ENCODE data around the gene POLR2M. TPM values are rescaled to one million over a fixed set of nuclear protein-coding genes. Genes with fewer than 3 reads are reported as not detected.

The POLR2M gene
- total and polyA plus RNA-seq, 2 experiments from 2014 or later = 19.6 to 46.3 TPM

GRCh38 chr15:57665939-57666338 is 40.6 kb upstream of the POLR2M start (continued):
- no peak for TF ChIP-seq CTCF (conservative IDR thresholded peaks at IDR 0.05; ENCODE audit: low read depth in 2 of 2)
- TF ChIP-seq POLR2AphosphoS5 (IDR thresholded peaks at IDR 0.05; ENCODE audit: low read depth) = no peak
- TF ChIP-seq, protein P1, sequence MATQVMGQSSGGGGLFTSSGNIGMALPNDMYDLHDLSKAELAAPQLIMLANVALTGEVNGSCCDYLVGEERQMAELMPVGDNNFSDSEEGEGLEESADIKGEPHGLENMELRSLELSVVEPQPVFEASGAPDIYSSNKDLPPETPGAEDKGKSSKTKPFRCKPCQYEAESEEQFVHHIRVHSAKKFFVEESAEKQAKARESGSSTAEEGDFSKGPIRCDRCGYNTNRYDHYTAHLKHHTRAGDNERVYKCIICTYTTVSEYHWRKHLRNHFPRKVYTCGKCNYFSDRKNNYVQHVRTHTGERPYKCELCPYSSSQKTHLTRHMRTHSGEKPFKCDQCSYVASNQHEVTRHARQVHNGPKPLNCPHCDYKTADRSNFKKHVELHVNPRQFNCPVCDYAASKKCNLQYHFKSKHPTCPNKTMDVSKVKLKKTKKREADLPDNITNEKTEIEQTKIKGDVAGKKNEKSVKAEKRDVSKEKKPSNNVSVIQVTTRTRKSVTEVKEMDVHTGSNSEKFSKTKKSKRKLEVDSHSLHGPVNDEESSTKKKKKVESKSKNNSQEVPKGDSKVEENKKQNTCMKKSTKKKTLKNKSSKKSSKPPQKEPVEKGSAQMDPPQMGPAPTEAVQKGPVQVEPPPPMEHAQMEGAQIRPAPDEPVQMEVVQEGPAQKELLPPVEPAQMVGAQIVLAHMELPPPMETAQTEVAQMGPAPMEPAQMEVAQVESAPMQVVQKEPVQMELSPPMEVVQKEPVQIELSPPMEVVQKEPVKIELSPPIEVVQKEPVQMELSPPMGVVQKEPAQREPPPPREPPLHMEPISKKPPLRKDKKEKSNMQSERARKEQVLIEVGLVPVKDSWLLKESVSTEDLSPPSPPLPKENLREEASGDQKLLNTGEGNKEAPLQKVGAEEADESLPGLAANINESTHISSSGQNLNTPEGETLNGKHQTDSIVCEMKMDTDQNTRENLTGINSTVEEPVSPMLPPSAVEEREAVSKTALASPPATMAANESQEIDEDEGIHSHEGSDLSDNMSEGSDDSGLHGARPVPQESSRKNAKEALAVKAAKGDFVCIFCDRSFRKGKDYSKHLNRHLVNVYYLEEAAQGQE (IDR thresholded peaks at IDR 0.05; ENCODE audit: unreplicated experiment) = no peak
- no peak for TF ChIP-seq CREB1 (CRISPR knock-in tag; IDR thresholded peaks at IDR 0.05; ENCODE audit: low read depth)
- TF ChIP-seq ZNF114 (CRISPR knock-in tag; IDR thresholded peaks at IDR 0.05) = no peak

- Histone ChIP-seq H3K36me3 (ENCODE audit: insufficient read depth) (no peaks in the 10 kb centered on the region), H3K27me3 (ENCODE audit: insufficient read depth) (no peaks in the 10 kb centered on the region), H3K4me2 (no peak overlapping the region), H3F3A (replicated peaks; ENCODE audit: low read depth) (no peaks in the 10 kb centered on the region), H3K79me2 (replicated peaks; ENCODE audit: insufficient read depth) (no peaks in the 10 kb centered on the region), H2AFZ (no peak overlapping the region), H3K9me2 (ENCODE audit: insufficient read depth) (no peaks in the 10 kb centered on the region), H3K4me1 (ENCODE audit: insufficient read depth) (no peaks in the 10 kb centered on the region), H4K20me1 (replicated peaks; ENCODE audit: insufficient read depth) (no peaks in the 10 kb centered on the region), H3K27ac (ENCODE audit: low read depth) (no peak overlapping the region), H3K4me3 (no peak overlapping the region)
- ATAC-seq (peak; percentile 41; the same call in 2 of the 3 replicates), DNase-seq (ENCODE audit: low spot score) (peak; percentile 38)
- H3K27me3 Mint-ChIP-seq (ENCODE audit: insufficient read depth, low read depth, poor library complexity) = peaks cover 2% of the 10 kb centered on the region
- H3K4me1 Mint-ChIP-seq = no peaks in the 10 kb centered on the region
- TF ChIP-seq CTCF (conservative IDR thresholded peaks at IDR 0.05; ENCODE audit: low read depth in 2 of 2) = peak; percentile 37 to 60
- no peak for TF ChIP-seq EZH2phosphoT487 (IDR thresholded peaks at IDR 0.05; ENCODE audit: unreplicated experiment)
- no peak for TF ChIP-seq POLR2AphosphoS5 (IDR thresholded peaks at IDR 0.05; ENCODE audit: low read depth)
- no peak for TF ChIP-seq CREB1 (CRISPR knock-in tag; IDR thresholded peaks at IDR 0.05; ENCODE audit: low read depth)
- no peaks in the 10 kb centered on the region for H3K36me3 Mint-ChIP-seq (ENCODE audit: low read depth)
- H3K4me3 Mint-ChIP-seq = no peak overlapping the region
- no peak overlapping the region for H3K27ac Mint-ChIP-seq
- no peaks in the 10 kb centered on the region for H3K9me3 Mint-ChIP-seq
These were observed 39.2 kb upstream of the POLR2M start for GRCh38 chr15:57667171-57667849.
